SIG-M5 (cell line): ENCODE results near the gene C16orf89.

Experiments
- DNase-seq: peaks from one replicate; lab custom pipeline; 2025; lab: John Stamatoyannopoulos, UW

The C16orf89 gene

DNA sequence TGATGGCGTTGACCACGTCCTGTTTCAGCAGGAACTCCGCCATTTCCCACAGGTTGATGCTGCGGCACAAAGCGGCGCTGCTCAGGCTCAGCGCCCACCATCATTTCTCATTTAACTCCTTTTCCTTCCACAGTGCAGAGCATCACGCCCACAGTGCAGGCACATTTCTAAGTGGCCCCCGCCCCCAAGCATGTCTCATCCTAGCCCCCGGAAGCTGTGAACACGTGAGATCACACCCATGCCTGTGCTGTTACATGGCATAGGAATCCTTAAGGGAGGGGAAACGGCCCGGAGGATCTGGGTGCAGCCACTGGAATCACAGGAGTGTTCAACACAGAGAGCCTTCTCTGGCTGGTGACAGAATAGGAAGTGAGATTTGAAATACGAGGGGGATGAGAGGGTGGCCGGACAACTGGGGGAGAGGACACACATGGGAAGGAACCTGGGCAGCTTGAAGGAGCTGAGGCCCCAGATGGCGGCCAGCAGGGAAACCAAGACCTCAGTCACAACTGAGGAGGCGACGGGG is 36.7 kb downstream of the C16orf89 start:
- DNase-seq: no peak

DNA sequence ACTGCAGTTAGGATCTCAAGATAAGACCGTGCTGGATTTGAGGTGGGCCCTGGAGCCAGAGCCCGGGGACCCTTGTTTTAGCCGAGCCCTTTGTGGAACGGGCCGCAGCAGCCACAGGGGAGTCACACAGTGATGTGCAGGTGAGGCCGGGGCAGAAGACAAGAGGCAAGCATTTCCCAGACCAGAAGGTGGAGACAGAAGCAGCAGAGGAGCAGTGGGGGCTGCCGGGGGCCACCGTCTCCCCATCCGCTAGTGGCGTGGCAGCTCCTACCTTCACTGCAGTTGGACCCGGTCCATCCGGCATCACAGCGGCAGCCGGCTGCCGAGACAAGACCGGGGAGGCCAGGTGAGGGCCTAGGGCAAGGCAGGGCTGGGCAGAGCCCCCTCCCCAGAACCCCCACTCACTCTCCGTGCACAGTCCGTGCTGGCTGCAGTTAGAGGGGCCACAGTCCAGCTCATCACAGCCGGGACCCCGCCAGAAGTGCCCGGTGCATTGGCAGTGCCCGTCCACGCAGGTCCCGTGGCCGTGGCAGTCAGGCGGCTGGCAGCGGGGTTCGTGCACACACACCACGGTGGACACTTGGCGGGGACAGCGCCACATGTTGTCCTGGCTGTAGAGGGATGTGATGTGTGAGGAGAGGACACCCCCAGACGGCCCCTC is 38.1 kb downstream of the C16orf89 start:
- DNase-seq: no peak

- no peak for DNase-seq
Observed at GRCh38 chr16:5027086-5027485, 38.7 kb downstream of the C16orf89 start.

DNA sequence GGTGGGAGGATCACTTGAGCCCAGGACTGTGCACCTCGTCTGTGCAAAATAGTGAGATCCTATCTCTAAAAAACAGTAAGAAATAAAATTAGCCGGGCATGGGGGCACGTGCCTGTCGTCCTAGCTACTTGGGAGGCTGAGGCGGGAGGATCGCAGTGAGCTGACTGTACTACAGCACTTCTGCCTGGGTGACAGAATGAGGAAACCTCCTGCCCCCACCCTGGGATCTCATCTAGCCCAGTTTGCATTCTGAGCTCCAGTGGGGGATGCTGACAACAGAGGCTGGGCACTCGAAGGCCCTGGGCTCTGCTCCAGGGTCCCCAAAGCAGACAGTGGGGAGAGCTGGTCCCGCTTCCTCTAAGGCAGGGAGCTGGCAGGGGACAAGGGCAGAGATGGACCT is 39.1 kb downstream of the C16orf89 start:
- DNase-seq: no peak

DNA sequence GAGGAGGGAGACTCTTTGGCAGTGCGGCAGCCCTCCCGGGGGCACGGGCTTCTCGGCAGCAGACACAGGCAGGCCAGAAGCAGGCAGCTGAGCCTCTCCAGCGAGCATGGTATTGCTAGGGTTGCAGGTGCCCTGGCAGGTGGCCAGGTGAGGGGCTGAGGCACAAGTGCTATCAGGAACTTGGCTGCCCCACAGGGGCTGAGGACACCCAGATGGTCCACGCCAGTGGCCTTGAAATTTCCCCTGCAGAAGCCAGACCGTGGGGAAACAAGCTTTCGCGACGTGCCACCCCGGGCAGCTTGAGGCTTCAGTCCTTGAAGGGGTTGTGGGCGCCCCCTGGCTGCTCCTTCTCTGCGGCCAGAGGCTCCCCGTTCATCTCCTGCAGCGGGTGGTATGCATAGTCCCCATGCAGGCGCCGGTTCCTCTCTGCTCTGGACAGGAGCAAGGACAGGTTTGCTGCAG is 40.6 kb downstream of the C16orf89 start:
- DNase-seq: no peak

GRCh38 chr16:5024632-5025031 is 41.1 kb downstream of the C16orf89 start:
- no peak for DNase-seq

DNA sequence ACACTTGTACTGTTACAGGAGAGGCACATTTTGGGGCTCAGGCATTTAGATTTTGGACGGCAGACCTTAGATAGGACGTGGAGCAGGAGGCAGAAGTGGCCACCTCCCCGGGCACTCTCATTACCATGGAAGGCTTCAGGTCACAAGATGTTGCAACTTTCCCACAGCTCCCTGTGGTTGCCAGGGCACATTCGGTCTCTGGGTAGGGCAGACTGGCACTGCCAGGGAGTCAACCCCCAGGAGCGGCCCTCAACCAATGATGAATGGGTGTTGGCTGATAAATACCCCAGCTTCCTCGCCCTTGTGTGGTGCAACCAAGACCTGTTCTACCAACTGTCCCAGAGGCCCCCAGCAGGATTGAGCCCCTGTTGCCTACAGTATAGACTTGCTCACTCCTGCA is 43.2 kb downstream of the C16orf89 start:
- DNase-seq: no peak

- DNase-seq: no peak
Observed at GRCh38 chr16:5020551-5020950, 45.2 kb downstream of the C16orf89 start.

- no peak for DNase-seq
Observed at GRCh38 chr16:5019775-5020174, 46.0 kb downstream of the C16orf89 start.

- no peak for DNase-seq
Observed at GRCh38 chr16:5018793-5019192, 47.0 kb downstream of the C16orf89 start.

- DNase-seq: no peak
Observed at GRCh38 chr16:5017678-5017969, 48.1 kb downstream of the C16orf89 start.

DNA sequence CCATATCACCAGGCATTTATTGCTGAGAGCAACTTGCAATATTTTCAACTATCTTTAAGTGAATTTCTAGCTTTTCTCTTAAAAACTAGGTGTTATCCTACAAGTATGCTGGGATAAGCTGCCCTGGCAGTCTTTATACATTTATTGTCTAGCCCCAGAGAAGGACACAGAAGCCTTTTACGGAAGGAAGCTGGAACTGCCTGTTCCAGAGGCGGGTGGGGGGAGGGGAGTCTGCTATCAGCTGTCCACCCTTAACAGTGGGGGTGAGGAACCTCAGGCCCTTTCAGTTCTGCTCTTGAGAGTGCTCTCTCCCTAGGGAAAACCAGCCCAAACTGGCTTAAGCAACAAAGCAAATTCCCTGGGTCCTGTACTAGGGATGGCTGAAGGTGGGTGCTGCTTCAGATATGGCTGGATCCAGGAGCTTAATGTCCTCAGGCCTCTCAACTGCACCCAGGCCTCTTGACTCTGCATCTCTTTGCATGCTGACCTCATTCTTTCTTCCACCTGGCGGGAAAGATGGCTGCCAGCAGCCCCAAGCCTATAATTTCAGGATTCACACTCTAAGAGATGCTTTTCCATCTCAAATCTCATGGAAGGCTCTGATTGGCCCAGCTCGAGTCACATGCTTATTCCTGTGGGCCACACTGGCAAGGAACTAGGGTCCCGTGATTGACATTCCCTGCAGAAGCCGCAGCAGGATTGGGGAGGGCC is 48.6 kb downstream of the C16orf89 start:
- DNase-seq: no peak

DNA sequence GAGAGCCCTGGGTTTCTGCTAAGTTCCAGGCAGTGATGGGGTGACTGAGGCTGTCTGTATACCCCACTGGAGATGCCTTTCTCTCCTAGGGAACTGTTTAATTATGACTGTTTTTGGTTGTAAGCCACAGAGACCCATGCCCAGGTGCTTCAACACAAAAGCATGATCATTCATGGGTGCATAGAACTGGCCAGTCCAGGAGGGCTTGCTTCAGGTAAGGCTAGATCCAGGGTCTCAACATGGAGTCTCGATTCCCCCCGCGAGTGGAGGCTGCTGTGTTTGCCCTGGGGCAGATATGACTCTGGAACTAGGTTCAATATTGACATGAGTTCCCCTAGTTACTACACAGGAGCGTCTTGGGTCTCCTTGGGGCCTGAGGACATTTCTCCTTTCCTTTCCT is 49.9 kb downstream of the C16orf89 start:
- no peak for DNase-seq

- DNase-seq: no peak
Observed at GRCh38 chr16:5015351-5015750, 50.4 kb downstream of the C16orf89 start.

DNA sequence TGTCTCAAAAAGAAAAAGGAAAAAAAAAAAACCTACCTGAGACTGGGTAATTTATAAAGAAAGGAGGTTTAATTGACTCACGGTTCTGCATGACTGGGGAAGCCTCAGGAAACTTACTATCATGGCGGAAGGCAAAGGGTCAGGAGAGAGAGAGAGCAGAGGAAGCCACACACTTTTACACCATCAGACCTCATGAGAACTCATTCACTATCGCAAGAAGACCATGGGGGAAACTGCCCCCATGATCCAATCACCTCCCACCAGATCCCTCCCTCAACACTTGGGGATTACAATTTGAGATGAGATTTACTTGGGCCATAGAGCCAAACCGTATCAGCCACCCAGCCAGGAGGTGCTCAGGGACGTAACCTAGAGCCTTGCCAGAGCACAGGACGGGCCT is 52.9 kb downstream of the C16orf89 start:
- no peak for DNase-seq

DNA sequence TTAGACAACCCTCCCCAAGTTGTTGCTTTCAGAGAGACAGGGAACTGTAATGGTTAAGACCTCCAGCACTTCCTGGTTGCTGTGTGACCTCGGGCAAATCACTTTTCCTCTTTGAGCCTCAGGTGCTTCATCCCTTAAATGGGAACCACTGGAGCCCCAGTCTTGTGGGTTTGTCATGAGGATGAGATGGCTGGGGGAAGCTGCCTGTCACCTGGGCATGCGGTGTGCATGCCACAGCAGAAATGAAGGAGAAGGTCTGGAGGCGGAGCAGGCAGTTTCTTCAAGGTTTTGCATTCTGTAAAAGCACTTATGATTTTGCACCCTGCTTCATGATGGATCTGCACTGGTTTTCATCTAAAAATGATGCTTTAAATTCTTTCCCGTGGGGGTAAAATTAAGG is 54.1 kb downstream of the C16orf89 start:
- DNase-seq: no peak

DNA sequence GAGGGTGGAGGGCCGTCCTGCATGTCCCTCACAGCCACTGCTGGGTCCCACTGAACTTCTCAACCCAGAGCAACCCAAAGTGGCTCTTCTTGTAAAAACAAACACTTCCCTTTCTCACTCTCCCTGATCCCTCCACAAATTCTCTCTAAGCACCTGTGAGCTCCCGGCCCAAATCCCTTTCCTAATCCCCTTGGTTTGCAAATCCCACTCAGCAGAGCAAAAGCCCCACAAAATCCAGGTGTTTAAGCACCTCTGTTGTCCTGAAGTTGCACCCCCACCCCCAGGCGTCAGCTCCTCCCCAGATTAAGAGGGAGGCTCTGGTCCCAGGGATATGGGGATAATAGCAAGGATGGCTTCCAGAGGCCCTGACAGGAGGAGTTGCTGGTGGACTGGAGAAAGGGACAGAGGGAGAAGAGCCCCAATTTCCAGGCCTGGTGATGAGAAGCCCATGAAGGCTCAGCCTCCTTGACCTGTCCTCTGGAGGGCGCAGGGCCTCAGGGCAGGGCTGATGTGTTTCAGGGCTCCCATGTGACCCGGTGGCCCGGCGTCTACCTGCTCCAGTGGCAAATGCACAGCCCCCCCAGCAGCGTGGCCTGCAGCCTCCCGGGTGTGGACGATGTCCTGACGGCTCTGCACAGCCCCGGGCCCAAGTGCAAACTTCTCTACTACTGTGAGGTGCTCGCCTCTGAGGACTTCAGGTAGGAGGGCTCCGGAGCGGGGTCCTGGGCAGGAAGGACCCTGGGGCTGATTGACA is 55.0 kb downstream of the C16orf89 start:
- DNase-seq: no peak

DNA sequence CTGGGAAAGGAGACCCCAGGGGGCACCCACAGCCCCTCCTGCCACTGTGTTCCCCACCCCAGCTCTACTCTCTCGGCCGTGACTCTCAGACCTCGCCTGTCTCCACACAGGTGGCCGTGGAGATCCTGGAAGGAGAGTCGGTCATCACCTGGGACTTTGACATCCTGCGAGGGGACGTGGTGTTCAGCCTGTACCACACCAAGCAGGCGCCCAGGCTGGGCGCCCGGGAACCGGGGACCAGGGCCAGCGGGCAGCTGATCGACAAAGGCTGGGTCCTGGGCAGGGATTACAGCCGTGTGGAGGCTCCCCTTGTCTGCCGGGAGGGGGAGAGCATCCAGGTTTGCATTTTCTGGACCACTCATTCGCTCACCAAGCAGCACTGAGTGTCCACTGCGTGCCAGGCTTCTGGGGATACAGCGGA is 57.4 kb downstream of the C16orf89 start:
- DNase-seq: no peak

GRCh38 chr16:5007256-5007655 is 58.5 kb downstream of the C16orf89 start:
- no peak for DNase-seq

DNA sequence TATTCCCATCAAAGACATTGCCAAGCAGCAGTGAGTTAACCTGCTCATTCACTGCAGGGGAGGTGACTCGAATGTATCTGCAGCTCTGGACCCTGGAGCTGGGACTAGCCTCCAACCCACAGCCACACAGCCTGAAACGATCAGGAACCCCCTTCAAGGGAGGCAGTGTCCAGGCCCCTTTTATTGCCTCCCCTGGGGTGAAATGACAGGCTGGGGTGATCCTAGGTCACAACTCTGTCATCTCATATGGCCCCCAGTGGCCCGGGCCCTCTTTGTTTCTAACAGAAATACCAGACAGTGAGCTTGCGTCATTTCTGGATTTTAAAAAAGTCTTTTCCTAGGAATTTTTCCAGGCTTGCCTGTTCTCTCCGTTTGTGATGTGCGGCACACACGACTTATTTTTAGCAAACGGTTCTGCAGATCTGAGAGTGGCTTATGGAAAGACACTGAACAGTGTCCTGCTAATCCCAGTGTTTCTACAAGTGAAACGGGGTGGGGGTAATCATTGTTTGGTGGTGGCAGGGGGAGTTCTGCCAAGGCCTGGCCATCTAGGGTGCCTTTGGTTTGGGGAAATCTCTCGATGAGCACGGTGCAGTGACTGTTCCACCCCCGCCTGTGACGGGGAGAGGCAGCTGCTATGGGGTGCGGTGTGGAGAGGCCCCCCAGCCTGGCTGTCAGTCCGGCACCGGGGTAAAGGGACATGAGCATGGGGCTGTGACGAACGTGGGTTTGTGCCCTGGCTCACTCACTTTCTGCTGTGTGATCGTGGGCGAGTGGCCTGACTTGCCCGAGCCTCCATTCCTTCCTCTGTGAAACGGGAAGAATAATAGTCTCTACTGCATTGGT is 59.2 kb downstream of the C16orf89 start:
- DNase-seq: no peak

DNA sequence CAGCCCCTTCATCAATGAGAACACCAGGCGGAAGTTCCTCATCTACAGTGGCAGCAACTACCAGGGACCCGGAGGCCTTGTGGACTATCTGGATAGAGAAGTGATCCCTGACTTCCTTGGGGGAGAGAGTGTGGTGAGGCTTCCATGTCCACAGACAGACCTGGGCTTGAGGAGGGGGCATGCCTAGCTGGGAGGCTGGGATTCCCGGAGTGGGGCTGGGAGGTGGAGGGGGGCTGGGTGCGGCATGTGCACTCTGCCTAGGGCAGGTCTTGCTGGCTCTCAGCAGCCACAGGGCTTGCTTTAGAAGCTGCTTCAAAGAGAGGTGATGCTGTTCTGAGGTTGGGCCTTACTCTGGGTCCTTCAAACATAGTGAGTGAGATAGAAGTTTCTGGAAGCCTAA is 59.8 kb downstream of the C16orf89 start:
- no peak for DNase-seq

GRCh38 chr16:5004311-5004710 is 61.4 kb downstream of the C16orf89 start:
- no peak for DNase-seq
